ENCODE measurements around the gene NECTIN1.

NECTIN1 gene

GRCh38 chr11:119635776-119636175 lies 93.2 kb downstream of the NECTIN1 start:
- DNase-seq: no peak

GRCh38 chr11:119635041-119635740 lies 93.8 kb downstream of the NECTIN1 start:
- no peak for DNase-seq

GRCh38 chr11:119634301-119634700 lies 94.7 kb downstream of the NECTIN1 start:
- no peak for DNase-seq

- no peak for DNase-seq
Measured at GRCh38 chr11:119629834-119630624, 99.0 kb downstream of the NECTIN1 start.

- no peak for DNase-seq
Measured at GRCh38 chr11:119629085-119629484, 99.9 kb downstream of the NECTIN1 start.

GRCh38 chr11:119627286-119627685 lies 101.7 kb downstream of the NECTIN1 start:
- DNase-seq: no peak

- DNase-seq: no peak
Measured at GRCh38 chr11:119626871-119627270, 102.1 kb downstream of the NECTIN1 start.

- DNase-seq: no peak
Measured at GRCh38 chr11:119626197-119626841, 102.7 kb downstream of the NECTIN1 start.

- no peak for DNase-seq
Measured at GRCh38 chr11:119625206-119625978, 103.6 kb downstream of the NECTIN1 start.

- no peak for DNase-seq
Measured at GRCh38 chr11:119624629-119625028, 104.4 kb downstream of the NECTIN1 start.

- DNase-seq: no peak
Measured at GRCh38 chr11:119624102-119624615, 104.8 kb downstream of the NECTIN1 start.

GRCh38 chr11:119623682-119624081 lies 105.3 kb downstream of the NECTIN1 start:
- DNase-seq: no peak

GRCh38 chr11:119622454-119623143 lies 106.4 kb downstream of the NECTIN1 start:
- DNase-seq: no peak

GRCh38 chr11:119619665-119620064 lies 109.3 kb downstream of the NECTIN1 start:
- DNase-seq: no peak

- DNase-seq: no peak
Measured at GRCh38 chr11:119618208-119618909, 110.6 kb downstream of the NECTIN1 start.

- no peak for DNase-seq
Measured at GRCh38 chr11:119617340-119617713, 111.7 kb downstream of the NECTIN1 start.

- no peak for DNase-seq
Measured at GRCh38 chr11:119616586-119617339, 112.2 kb downstream of the NECTIN1 start.

GRCh38 chr11:119615882-119616196 lies 113.2 kb downstream of the NECTIN1 start:
- DNase-seq: no peak

- DNase-seq: no peak
Measured at GRCh38 chr11:119615003-119615881, 113.8 kb downstream of the NECTIN1 start.
